Colonic mucosa (tissue), 4 donors: Measurements from ENCODE around the gene PMS1. TPM values are rescaled to one million over a fixed set of nuclear protein-coding genes. Genes with fewer than 3 reads are reported as not detected.
"Not testable (repeated sequence)": the region's sequence is repeated elsewhere in the genome, so short reads cannot be mapped to it uniquely, and the experiment has no call there.

Experiments
- DNase-seq: peaks from one replicate; pipeline ENCODE4 v3.0.0-alpha.2; 2020
- H3K27ac ChIP-seq: fragments of 200-600 bp; one replicate; pipeline ENCODE4 v1.8.0; 2021
- H3K27me3 ChIP-seq: fragments of 200-600 bp; one replicate; pipeline ENCODE4 v1.8.0; 2021
- H3K36me3 ChIP-seq: fragments of 200-600 bp; one replicate; pipeline ENCODE4 v1.8.0; 2021
- H3K4me1 ChIP-seq: fragments of 200-600 bp; one replicate; pipeline ENCODE4 v1.8.0; 2021; ENCODE audit warnings: mild to moderate bottlenecking
- H3K4me3 ChIP-seq: fragments of 200-600 bp; one replicate; pipeline ENCODE4 v1.8.0; 2021
- H3K9ac ChIP-seq, 2 donors: one replicate each; pipeline ENCODE4 v1.7.0; 2013; ENCODE audit warnings: control low read depth in 2 of 2, low read depth in 2 of 2, low read length in 2 of 2
- H3K9me3 ChIP-seq: fragments of 200-600 bp; one replicate; pipeline ENCODE4 v1.8.0; 2021
- CTCF ChIP-seq: fragments of 200-600 bp; IDR thresholded peaks from one replicate; pipeline ENCODE4 v1.8.0; 2022; ENCODE audit warnings: antibody characterized with exemption, mild to moderate bottlenecking
- intact Hi-C: fragments of 100-400 bp; cut with DNase I; formaldehyde crosslinking; loops from one replicate; pipeline ENCODE4 v1.14.1; 2022
- total RNA-seq, 2 donors: library from RNA; stranded (reverse); fragmentation: NEBNext Ultra II Directional in 1 of 2; extraction: Animal tissue kit (Norgen Biotek cat#: 25700) in 1 of 2; gene quantifications; one replicate each; pipeline ENCODE4 v1.2.1, GENCODE V29; 2021
- donor health status: healthy.
- donor health status: DM: no; HTN: no; CAD: no.
- donor health status: DM: no; HTN: no; CAD: no.

The PMS1 gene
- total RNA-seq, 2 donors from 2014 or later: 11.2 to 14.3 TPM

- Histone ChIP-seq H3K4me1 (no peaks in the 10 kb centered on the region), H3K9me3 (no peaks in the 10 kb centered on the region), H3K36me3 (no peaks in the 10 kb centered on the region), H3K27me3 (no peaks in the 10 kb centered on the region), H3K9ac (no peak overlapping the region), H3K4me3 (no peak overlapping the region), H3K27ac (no peak overlapping the region)
- TF ChIP-seq CTCF: no peak
- intact Hi-C loops: no loop called here
- no peak for DNase-seq
Observed at GRCh38 chr2:189879716-189880081, 95.4 kb downstream of the PMS1 start.

DNA sequence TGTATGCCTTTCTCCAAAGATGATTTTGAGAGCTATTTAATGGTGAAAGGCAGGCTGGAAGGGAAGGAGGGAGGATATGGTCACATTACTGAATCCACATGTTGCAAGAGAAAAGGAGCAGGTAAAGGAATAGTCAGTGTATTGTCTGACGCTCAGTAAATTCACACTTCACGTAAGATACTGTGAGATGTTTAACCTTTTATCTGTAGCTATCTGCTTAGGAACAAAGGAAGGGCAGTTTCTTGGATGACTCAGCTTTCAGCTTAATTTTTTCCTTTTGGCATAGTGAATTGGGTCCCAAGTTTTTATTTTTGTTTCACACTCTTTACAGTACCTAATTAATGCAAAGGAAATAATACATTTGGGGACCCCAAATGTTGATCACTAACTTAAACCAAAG is 96.2 kb downstream of the PMS1 start:
- Histone ChIP-seq H3K4me1 (no peaks in the 10 kb centered on the region), H3K9me3 (no peaks in the 10 kb centered on the region), H3K4me3 (no peak overlapping the region), H3K27me3 (no peaks in the 10 kb centered on the region), H3K27ac (no peak overlapping the region), H3K9ac (no peak overlapping the region), H3K36me3 (no peaks in the 10 kb centered on the region)
- intact Hi-C loops: no loop called here
- TF ChIP-seq CTCF: no peak
- DNase-seq: no peak

- no peak for DNase-seq
- Histone ChIP-seq H3K9ac (no peak overlapping the region), H3K27ac (no peak overlapping the region), H3K27me3 (no peaks in the 10 kb centered on the region), H3K4me1 (no peaks in the 10 kb centered on the region), H3K36me3 (no peaks in the 10 kb centered on the region), H3K4me3 (no peak overlapping the region), H3K9me3 (no peaks in the 10 kb centered on the region)
- intact Hi-C loops: no loop called here
- no peak for TF ChIP-seq CTCF
Observed at GRCh38 chr2:189880832-189881492, 96.7 kb downstream of the PMS1 start.

- no peak for DNase-seq
- no peaks in the 10 kb centered on the region for H3K36me3 ChIP-seq
- intact Hi-C loops: no loop called here
- no peak overlapping the region for H3K27ac ChIP-seq
- H3K4me1 ChIP-seq: no peaks in the 10 kb centered on the region
- H3K9ac ChIP-seq: no peak overlapping the region
- no peak for TF ChIP-seq CTCF
- H3K9me3 ChIP-seq: no peaks in the 10 kb centered on the region
- H3K4me3 ChIP-seq: no peak overlapping the region
- no peaks in the 10 kb centered on the region for H3K27me3 ChIP-seq
Observed at GRCh38 chr2:189885368-189885767, 101.1 kb downstream of the PMS1 start.

DNA sequence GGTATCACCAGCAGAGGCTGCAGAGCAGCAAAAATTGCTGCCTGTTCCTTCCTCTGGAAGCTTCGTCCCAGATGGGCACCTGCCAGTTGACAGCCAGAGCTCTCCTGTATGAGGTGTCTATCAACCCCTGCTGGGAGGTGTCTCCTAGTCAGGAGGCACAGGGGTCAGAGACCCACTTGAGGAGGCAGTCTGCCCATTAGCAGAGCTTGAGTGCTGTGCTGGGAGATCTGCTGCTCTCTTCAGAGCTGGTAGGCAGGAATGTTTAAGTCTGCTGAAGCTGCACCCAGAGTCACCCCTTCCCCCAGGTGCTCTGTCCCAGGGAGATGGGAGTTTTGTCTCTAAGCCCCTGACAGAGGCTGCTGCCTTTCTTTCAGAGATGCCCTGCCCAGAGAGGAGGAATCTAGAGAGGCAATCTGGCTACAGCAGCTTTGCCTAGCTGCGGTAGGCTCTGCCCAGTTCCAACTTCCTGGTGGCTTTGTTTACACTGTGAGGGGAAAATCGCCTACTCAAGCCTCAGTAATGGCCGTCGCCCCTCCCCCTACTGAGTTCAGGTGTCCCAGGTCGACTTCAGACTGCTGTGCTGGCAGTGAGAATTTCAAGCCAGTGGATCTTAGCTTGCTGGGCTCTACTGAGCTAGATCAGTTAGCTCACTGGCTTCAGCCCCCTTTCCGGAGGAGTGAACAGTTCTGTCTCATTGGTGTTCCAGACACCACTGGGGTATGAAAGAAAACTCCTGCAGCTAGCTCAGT is 108.5 kb downstream of the PMS1 start:
- H3K4me1 ChIP-seq, H3K4me3 ChIP-seq, intact Hi-C loops, H3K27me3 ChIP-seq, H3K36me3 ChIP-seq, H3K9ac ChIP-seq, H3K9me3 ChIP-seq, H3K27ac ChIP-seq: not testable (repeated sequence)
- DNase-seq: peak; percentile 29

GRCh38 chr2:189896809-189897208 is 112.6 kb downstream of the PMS1 start:
- no peaks in the 10 kb centered on the region for H3K27me3 ChIP-seq
- no peak for DNase-seq
- no peaks in the 10 kb centered on the region for H3K9me3 ChIP-seq
- H3K36me3 ChIP-seq: no peaks in the 10 kb centered on the region
- no peak for TF ChIP-seq CTCF
- no peaks in the 10 kb centered on the region for H3K4me1 ChIP-seq
- intact Hi-C loops: no loop called here
- no peak overlapping the region for H3K27ac ChIP-seq
- H3K4me3 ChIP-seq: no peak overlapping the region
- H3K9ac ChIP-seq: no peak overlapping the region
